ENCODE results near the gene TOR2A. TPM values are rescaled to one million over a fixed set of nuclear protein-coding genes. Genes with fewer than 3 reads are reported as not detected.

Gene TOR2A
- total and polyA plus RNA-seq, 11 donors = 1.7 to 9.2 (median 3.4) TPM

DNA sequence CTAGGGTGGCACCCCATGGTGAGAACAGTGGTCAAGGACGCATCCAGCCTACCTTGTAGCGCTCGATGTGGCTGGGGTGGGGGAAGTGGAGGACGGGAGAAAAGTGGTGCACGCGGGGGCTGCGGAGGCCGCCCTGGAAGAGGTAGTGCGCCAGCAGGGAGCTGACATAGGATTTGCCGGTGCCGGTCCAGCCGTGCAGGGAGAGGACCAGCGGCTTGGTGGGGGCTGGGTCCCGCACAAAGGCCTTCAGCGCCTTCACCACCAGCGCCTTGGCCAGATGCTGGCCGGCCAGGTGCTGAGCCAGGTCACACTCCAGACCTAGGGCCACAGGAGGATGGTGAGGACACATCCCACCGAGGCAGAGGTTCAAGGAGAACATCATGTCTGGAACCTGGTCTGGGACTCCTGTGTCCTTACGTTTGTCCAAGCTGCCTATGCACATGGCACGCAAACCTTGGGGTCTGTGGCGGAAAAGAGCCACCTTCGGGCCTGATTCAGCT lies 797 bp downstream of the TOR2A start:
- no peaks in the 10 kb centered on the region for H3K9me3 ChIP-seq
- TF ChIP-seq POLR2A (IDR thresholded peaks at IDR 0.05) = no peak
- TF ChIP-seq, protein P1, sequence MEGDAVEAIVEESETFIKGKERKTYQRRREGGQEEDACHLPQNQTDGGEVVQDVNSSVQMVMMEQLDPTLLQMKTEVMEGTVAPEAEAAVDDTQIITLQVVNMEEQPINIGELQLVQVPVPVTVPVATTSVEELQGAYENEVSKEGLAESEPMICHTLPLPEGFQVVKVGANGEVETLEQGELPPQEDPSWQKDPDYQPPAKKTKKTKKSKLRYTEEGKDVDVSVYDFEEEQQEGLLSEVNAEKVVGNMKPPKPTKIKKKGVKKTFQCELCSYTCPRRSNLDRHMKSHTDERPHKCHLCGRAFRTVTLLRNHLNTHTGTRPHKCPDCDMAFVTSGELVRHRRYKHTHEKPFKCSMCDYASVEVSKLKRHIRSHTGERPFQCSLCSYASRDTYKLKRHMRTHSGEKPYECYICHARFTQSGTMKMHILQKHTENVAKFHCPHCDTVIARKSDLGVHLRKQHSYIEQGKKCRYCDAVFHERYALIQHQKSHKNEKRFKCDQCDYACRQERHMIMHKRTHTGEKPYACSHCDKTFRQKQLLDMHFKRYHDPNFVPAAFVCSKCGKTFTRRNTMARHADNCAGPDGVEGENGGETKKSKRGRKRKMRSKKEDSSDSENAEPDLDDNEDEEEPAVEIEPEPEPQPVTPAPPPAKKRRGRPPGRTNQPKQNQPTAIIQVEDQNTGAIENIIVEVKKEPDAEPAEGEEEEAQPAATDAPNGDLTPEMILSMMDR (IDR thresholded peaks at IDR 0.05) = peak in 1 of 12 donors; percentile 95
- WGBS, 4 donors = 48 to 64% (median 58%) methylated on average over 18 to 22 of the region's 22 CpGs
- peaks cover 0 to 24% (median 13%) of the 10 kb centered on the region in 12 donors for H3K4me1 ChIP-seq
- H3K36me3 ChIP-seq = peaks cover 0 to 39% (median 32%) of the 10 kb centered on the region in 9 donors
- ATAC-seq (peak in 1 of 4 donors; percentile 2), DNase-seq (no peak)
- H3K27ac ChIP-seq = peak overlapping the region; percentile 89 to 99 (median 94)
- intact Hi-C loops (cut with DNase I) = loop anchor here (1.0 to 10.0 kb wide), 17 partner anchors 51 to 232 kb away; partner anchors contain the start of gene ST6GALNAC4 (in 1 of the 10)
- peak overlapping the region; percentile 40 to 85 (median 74) for H3K4me3 ChIP-seq
- H3K27me3 ChIP-seq = no peaks in the 10 kb centered on the region

DNA sequence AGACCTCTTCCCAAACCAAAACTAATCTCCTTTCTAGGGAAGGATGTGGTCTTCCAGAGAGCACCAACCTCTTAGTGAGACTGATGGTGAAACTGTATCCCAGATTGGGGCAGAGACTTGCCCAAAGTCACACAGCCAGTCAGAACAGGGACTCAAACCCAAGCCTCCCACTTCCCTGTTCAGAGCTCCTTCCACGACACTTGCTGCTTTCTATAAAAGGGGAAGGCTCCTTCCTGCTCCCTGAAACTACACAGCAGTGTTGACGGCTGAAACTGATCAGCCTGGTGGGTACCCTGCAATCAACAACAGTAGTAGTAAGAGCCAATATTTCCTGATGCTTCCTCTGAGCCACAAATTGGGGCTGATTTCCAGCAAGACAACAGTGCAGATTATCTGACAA lies 1.5 kb downstream of the TOR2A start:
- no peak for DNase-seq
- no peaks in the 10 kb centered on the region for H3K27me3 ChIP-seq
- ATAC-seq = no peak
- intact Hi-C loops (cut with DNase I) = loop anchor here (1.0 to 10.0 kb wide), 17 partner anchors 51 to 231 kb away; partner anchors contain the start of gene ST6GALNAC4 (in 1 of the 10)
- 79 to 84% (median 82%) methylated on average over 2 of the region's 2 CpGs for WGBS, 4 donors
- peak overlapping the region in 1 of 12 donors; percentile 15 for H3K27ac ChIP-seq
- no peaks in the 10 kb centered on the region for H3K9me3 ChIP-seq
- peaks cover 0 to 24% (median 13%) of the 10 kb centered on the region in 12 donors for H3K4me1 ChIP-seq
- peak overlapping the region in 1 of 12 donors; percentile 82 for H3K4me3 ChIP-seq
- H3K36me3 ChIP-seq = peaks cover 0 to 33% (median 25%) of the 10 kb centered on the region in 9 donors
- TF ChIP-seq POLR2A (IDR thresholded peaks at IDR 0.05) = no peak
- TF ChIP-seq, protein P1 (IDR thresholded peaks at IDR 0.05) = no peak

DNA sequence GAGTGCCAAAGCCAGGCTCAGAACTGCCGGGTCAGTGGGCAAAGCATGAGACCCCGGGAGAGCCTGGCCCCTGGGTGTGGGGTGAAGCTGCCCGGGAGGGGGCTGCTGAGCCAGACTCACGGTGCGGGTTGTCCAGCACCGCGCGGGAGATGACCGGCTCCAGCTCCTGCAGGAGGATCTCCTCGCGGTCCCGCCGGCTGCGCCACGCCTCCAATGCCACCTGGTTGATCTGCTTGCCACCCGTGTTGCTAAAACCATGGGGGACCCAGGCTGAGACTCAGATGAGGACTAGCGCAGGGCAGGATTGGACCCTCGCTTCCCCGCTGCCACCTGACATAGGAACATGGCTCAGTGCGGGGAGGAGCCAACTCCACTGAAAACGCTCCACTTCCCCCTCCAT lies 2.6 kb downstream of the TOR2A start:
- ATAC-seq (no peak), DNase-seq (no peak)
- Histone ChIP-seq H3K36me3 (peaks cover 0 to 23% (median 17%) of the 10 kb centered on the region in 9 donors), H3K4me3 (no peak overlapping the region), H3K9me3 (no peaks in the 10 kb centered on the region), H3K27me3 (no peaks in the 10 kb centered on the region), H3K27ac (no peak overlapping the region), H3K4me1 (peaks cover 0 to 24% (median 13%) of the 10 kb centered on the region in 12 donors)
- 92 to 96% (median 95%) methylated on average over 19 to 21 of the region's 21 CpGs for WGBS, 4 donors
- TF ChIP-seq POLR2A (IDR thresholded peaks at IDR 0.05) = no peak
- TF ChIP-seq, protein P1 (IDR thresholded peaks at IDR 0.05) = no peak
- intact Hi-C loops (cut with DNase I) = loop anchor here in 9 of 10 donors (2.0 to 10.0 kb wide), 8 partner anchors 65 to 230 kb away; no protein-coding TSS in a partner anchor

DNA sequence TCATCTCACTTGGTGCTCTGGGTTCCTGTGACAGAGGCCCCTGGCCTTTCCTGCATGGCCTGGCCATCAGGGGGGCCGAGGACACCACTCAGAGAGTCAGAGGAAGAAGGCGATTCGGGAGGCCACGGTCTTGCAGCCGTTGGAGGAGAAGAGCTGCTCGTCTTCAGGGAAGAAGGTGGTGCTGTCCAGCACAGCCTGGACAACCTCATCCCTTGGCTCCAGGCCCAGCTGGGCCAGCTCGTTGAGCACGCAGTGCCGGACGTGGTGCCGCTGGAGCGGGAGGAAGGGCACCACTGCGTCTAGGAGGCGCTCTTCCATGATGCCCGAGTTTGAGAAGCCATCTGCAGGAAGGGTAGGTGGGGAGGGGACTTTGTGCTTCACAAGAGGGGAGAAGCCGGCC lies 3.2 kb downstream of the TOR2A start:
- peaks cover 0 to 24% (median 13%) of the 10 kb centered on the region in 12 donors for H3K4me1 ChIP-seq
- peaks cover 0 to 23% (median 17%) of the 10 kb centered on the region in 9 donors for H3K36me3 ChIP-seq
- H3K27me3 ChIP-seq = no peaks in the 10 kb centered on the region
- intact Hi-C loops (cut with DNase I) = loop anchor here in 9 of 10 donors (2.0 to 10.0 kb wide), 8 partner anchors 65 to 230 kb away; no protein-coding TSS in a partner anchor
- 72 to 85% (median 77%) methylated on average over 10 to 16 of the region's 16 CpGs for WGBS, 4 donors
- DNase-seq (no peak), ATAC-seq (no peak)
- no peak overlapping the region for H3K27ac ChIP-seq
- no peaks in the 10 kb centered on the region for H3K9me3 ChIP-seq
- TF ChIP-seq POLR2A (IDR thresholded peaks at IDR 0.05) = no peak
- TF ChIP-seq, protein P1 (IDR thresholded peaks at IDR 0.05) = no peak
- no peak overlapping the region for H3K4me3 ChIP-seq

Measured in heart left ventricle (tissue), 16 donors.